Thyroid gland (tissue), 4 donors: ENCODE results near the gene ESRRA.

ENCODE experiments used
- CTCF ChIP-seq, 6 experiments: fragments of 200-600 bp in 3 of 6; fragments of 450-650 bp in 3 of 6; sonication (generic) in 3 of 6; IDR thresholded peaks; one replicate each; pipeline ENCODE4 v1.5.1; 2016 to 2019; ENCODE audit warnings: antibody characterized with exemption in 6 of 6, mild to moderate bottlenecking in 2 of 6, inconsistent platforms in 1 of 6, moderate library complexity in 1 of 6
- POLR2A ChIP-seq, 2 donors: fragments of 450-650 bp; IDR thresholded peaks; one replicate each; pipeline ENCODE4 v1.6.1; 2017; ENCODE audit warnings: antibody characterized with exemption in 2 of 2, mild to moderate bottlenecking in 2 of 2, moderate library complexity in 1 of 2

DNA sequence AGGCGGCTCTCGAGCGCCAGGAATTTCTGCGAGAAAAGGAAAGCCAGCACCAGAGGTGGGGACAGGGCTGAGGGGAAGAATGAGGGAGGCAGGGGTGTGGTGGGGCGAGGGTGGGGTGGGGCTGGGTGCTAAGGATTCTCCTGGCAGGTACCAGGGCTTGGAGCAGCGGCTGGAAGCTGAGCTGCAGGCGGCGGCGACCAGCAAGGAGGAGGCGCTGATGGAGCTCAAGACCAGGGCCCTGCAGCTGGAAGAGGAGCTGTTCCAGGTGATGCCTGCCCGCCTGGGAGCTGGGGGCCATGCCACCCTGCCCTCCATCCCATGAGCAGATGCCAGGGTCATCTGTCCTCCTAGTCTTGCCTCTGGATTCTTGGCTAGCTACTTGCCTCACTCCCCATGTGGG lies 44.1 kb downstream of the ESRRA start:
- TF ChIP-seq CTCF (IDR thresholded peaks at IDR 0.05) (no peak), POLR2A (IDR thresholded peaks at IDR 0.05) (no peak)
